ENCODE results near the gene TMEM229B.

TMEM229B gene

GRCh38 chr14:67514650-67515385 lies 26.3 kb upstream of the TMEM229B start:
- Histone ChIP-seq H3K9ac (ENCODE audit: insufficient read length, low read depth) (peak overlapping the region; percentile 47), H3K4me1 (ENCODE audit: insufficient read depth, insufficient read length) (peaks cover 2% of the 10 kb centered on the region), H3K9me3 (ENCODE audit: insufficient read depth, low read length) (no peaks in the 10 kb centered on the region), H3K27me3 (ENCODE audit: insufficient read depth, insufficient read length) (peaks cover 58% of the 10 kb centered on the region), H3K4me3 (ENCODE audit: insufficient read length, low read depth) (peak overlapping the region; percentile 45), H3K36me3 (ENCODE audit: insufficient read depth, insufficient read length, low read length) (no peaks in the 10 kb centered on the region)
- TF ChIP-seq YY1 (IDR thresholded peaks at IDR 0.05; ENCODE audit: insufficient read depth, insufficient read length) (no peak), SUZ12 (IDR thresholded peaks at IDR 0.05; ENCODE audit: extremely low read depth, insufficient read depth, insufficient read length) (no peak)
- no peak for DNase-seq (ENCODE audit: low read depth, low spot score)

GRCh38 chr14:67514203-67514607 lies 25.7 kb upstream of the TMEM229B start:
- H3K4me3 ChIP-seq (ENCODE audit: insufficient read length, low read depth): no peak overlapping the region
- DNase-seq (ENCODE audit: low read depth, low spot score): no peak
- H3K27me3 ChIP-seq (ENCODE audit: insufficient read depth, insufficient read length): peaks cover 58% of the 10 kb centered on the region
- TF ChIP-seq YY1 (IDR thresholded peaks at IDR 0.05; ENCODE audit: insufficient read depth, insufficient read length) (no peak), SUZ12 (IDR thresholded peaks at IDR 0.05; ENCODE audit: extremely low read depth, insufficient read depth, insufficient read length) (no peak), ZNF274 (IDR thresholded peaks at IDR 0.05; ENCODE audit: low read depth, low read length) (no peak)
- H3K4me1 ChIP-seq (ENCODE audit: insufficient read depth, insufficient read length): peaks cover 2% of the 10 kb centered on the region
- H3K9ac ChIP-seq (ENCODE audit: insufficient read length, low read depth): peak overlapping the region; percentile 33
- no peaks in the 10 kb centered on the region for H3K36me3 ChIP-seq (ENCODE audit: insufficient read depth, insufficient read length, low read length)
- H3K9me3 ChIP-seq (ENCODE audit: insufficient read depth, low read length): no peaks in the 10 kb centered on the region

DNA sequence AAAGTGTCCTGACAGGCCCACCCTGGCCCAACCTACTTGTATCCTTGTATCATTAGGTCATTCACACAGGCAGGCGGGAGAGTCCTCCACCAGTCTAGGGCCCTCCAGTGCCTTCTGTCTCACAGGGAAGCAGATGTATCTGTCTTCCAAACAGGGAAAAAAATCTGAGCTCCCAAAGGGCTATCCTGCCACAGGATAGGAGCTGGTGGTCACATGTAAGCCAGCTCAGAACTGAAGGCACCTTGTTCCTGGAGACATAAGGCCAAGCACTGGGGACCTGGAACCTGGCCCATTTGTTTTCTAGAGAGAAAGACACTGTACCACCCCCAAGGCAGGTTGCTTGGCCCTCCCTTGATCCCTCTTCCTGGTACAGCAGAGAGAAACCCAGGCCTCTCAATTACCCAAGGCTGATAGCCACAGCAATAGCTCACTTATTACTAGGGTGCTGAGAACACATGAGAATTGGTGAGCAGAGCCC lies 25.1 kb upstream of the TMEM229B start:
- Histone ChIP-seq H3K27me3 (ENCODE audit: insufficient read depth, insufficient read length) (peaks cover 53% of the 10 kb centered on the region), H3K36me3 (ENCODE audit: insufficient read depth, insufficient read length, low read length) (no peaks in the 10 kb centered on the region), H3K9ac (ENCODE audit: insufficient read length, low read depth) (no peak overlapping the region), H3K4me1 (ENCODE audit: insufficient read depth, insufficient read length) (peaks cover 2% of the 10 kb centered on the region), H3K9me3 (ENCODE audit: insufficient read depth, low read length) (no peaks in the 10 kb centered on the region), H3K4me3 (ENCODE audit: insufficient read length, low read depth) (no peak overlapping the region)
- TF ChIP-seq SUZ12 (IDR thresholded peaks at IDR 0.05; ENCODE audit: extremely low read depth, insufficient read depth, insufficient read length): no peak
- no peak for TF ChIP-seq YY1 (IDR thresholded peaks at IDR 0.05; ENCODE audit: insufficient read depth, insufficient read length)
- no peak for TF ChIP-seq ZNF274 (IDR thresholded peaks at IDR 0.05; ENCODE audit: low read depth, low read length)
- no peak for DNase-seq (ENCODE audit: low read depth, low spot score)

DNA sequence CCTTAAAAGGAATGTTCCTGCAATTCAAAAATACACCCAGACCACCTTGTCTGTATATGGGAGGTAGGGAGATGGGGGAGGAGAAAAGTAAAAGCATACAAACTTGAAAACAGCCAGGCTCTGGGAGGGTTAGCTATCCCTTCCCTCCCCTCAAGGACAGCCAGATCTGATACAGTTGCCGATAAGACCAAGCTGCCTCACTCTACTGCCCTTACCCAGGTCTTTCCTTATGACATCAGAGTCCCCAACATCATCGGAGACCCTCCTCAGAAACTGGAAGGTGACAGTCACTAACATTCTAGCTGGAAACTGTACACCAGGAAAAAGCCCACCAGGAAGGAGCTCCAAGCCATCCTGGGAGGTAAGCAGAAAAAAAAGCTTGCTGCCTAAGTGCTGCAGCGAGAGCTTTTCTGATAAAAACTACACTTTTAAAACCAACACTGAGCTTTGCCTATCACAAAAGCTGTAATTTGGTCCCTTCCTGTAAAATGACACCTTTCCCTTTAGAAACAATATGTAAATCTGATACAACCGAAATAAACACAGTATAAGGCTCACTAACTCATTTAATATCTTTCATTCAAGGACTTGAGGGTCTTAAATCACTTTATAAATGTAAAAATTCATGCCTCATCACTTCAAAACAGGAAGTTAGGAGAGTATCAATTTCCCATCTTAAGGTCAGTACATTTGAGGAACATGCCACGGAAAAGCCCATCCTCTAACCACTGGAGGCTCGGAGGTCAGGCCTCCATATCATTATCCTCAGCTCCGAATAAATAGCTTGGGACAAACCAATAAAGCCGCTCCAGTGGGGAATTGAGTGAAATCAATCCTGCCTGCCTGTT lies 24.2 kb upstream of the TMEM229B start:
- DNase-seq (ENCODE audit: low read depth, low spot score): no peak
- Histone ChIP-seq H3K9me3 (ENCODE audit: insufficient read depth, low read length) (no peaks in the 10 kb centered on the region), H3K36me3 (ENCODE audit: insufficient read depth, insufficient read length, low read length) (no peaks in the 10 kb centered on the region), H3K27me3 (ENCODE audit: insufficient read depth, insufficient read length) (peaks cover 44% of the 10 kb centered on the region), H3K4me3 (ENCODE audit: insufficient read length, low read depth) (no peak overlapping the region), H3K9ac (ENCODE audit: insufficient read length, low read depth) (no peak overlapping the region), H3K4me1 (ENCODE audit: insufficient read depth, insufficient read length) (peaks cover 2% of the 10 kb centered on the region)
- no peak for TF ChIP-seq ZNF274 (IDR thresholded peaks at IDR 0.05; ENCODE audit: low read depth, low read length)
- TF ChIP-seq YY1 (IDR thresholded peaks at IDR 0.05; ENCODE audit: insufficient read depth, insufficient read length): no peak
- TF ChIP-seq SUZ12 (IDR thresholded peaks at IDR 0.05; ENCODE audit: extremely low read depth, insufficient read depth, insufficient read length): no peak

DNA sequence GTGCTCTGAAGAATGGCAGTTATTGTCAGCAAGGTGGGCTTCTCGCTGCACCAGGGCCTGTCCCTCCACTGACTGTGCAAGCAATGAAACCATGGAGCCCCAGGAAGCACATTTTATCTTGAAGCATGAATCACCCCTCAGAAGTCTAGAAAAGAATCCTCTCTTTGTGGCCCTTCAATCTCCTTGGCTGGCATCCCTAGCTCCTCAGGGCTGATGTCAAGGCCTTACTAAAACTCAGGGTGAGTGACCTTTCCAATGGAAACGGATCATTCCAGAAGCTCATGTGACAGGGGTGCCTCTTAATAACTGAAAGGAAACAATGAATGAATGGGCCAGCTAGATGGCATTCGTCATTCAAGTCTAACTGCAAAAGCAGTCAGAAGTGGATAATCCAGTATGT lies 22.3 kb upstream of the TMEM229B start:
- H3K4me3 ChIP-seq (ENCODE audit: insufficient read length, low read depth): no peak overlapping the region
- no peak for TF ChIP-seq SUZ12 (IDR thresholded peaks at IDR 0.05; ENCODE audit: extremely low read depth, insufficient read depth, insufficient read length)
- no peak for TF ChIP-seq ZNF274 (IDR thresholded peaks at IDR 0.05; ENCODE audit: low read depth, low read length)
- no peak for TF ChIP-seq YY1 (IDR thresholded peaks at IDR 0.05; ENCODE audit: insufficient read depth, insufficient read length)

DNA sequence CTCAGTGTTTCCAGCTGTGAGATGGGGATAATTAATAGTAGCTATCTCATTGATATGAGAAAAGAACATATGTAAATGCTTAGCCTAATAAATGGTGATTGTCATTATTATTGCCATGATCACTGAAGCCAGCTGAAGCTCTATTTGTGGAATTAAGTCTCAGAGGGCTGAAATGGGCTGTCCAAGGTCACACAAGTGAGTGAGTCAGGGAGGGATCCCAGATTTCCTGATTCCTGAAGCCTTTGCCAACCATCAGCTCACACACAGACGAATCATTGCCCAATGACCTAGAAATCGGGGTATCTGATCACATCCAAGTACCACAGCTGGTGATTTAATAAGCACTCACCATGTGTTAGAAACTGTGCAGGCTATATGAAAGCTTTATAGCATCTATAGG lies 21.6 kb upstream of the TMEM229B start:
- no peak for DNase-seq (ENCODE audit: low read depth, low spot score)
- TF ChIP-seq YY1 (IDR thresholded peaks at IDR 0.05; ENCODE audit: insufficient read depth, insufficient read length) (no peak), ZNF274 (IDR thresholded peaks at IDR 0.05; ENCODE audit: low read depth, low read length) (no peak), SUZ12 (IDR thresholded peaks at IDR 0.05; ENCODE audit: extremely low read depth, insufficient read depth, insufficient read length) (no peak)

More for the DNA sequence above, 22.3 kb upstream of the TMEM229B start:
- no peaks in the 10 kb centered on the region for H3K9me3 ChIP-seq (ENCODE audit: insufficient read depth, low read length)
- DNase-seq (ENCODE audit: low read depth, low spot score): no peak
- H3K27me3 ChIP-seq (ENCODE audit: insufficient read depth, insufficient read length): peaks cover 26% of the 10 kb centered on the region
- no peaks in the 10 kb centered on the region for H3K36me3 ChIP-seq (ENCODE audit: insufficient read depth, insufficient read length, low read length)
- H3K9ac ChIP-seq (ENCODE audit: insufficient read length, low read depth): no peak overlapping the region
- H3K4me1 ChIP-seq (ENCODE audit: insufficient read depth, insufficient read length): peaks cover 2% of the 10 kb centered on the region

DNA sequence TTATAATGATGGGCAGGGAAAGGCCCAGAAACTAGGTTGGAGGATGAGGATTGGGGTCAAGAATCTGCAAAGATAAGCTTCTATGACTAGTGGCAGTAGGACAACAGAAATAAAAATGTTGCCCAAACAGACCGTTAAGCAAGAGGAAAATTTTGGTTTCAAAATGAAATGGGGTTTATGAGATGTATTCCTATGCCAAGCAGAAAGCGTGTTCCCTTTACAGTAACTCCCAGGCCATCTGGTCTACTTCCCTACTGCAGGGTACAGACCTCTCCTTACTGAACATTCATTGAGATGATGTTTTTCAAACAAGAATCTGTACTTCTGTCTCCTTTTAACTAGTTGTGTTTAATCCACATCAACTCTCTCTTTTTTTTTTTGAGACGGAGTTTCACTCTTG lies 20.4 kb upstream of the TMEM229B start:
- Histone ChIP-seq H3K36me3 (ENCODE audit: insufficient read depth, insufficient read length, low read length) (no peaks in the 10 kb centered on the region), H3K4me3 (ENCODE audit: insufficient read length, low read depth) (no peak overlapping the region), H3K9me3 (ENCODE audit: insufficient read depth, low read length) (no peaks in the 10 kb centered on the region), H3K9ac (ENCODE audit: insufficient read length, low read depth) (no peak overlapping the region), H3K27me3 (ENCODE audit: insufficient read depth, insufficient read length) (peaks cover 8% of the 10 kb centered on the region), H3K4me1 (ENCODE audit: insufficient read depth, insufficient read length) (no peaks in the 10 kb centered on the region)
- TF ChIP-seq ZNF274 (IDR thresholded peaks at IDR 0.05; ENCODE audit: low read depth, low read length): no peak
- no peak for TF ChIP-seq YY1 (IDR thresholded peaks at IDR 0.05; ENCODE audit: insufficient read depth, insufficient read length)
- no peak for TF ChIP-seq SUZ12 (IDR thresholded peaks at IDR 0.05; ENCODE audit: extremely low read depth, insufficient read depth, insufficient read length)
- DNase-seq (ENCODE audit: low read depth, low spot score): no peak

More for the DNA sequence above, 21.6 kb upstream of the TMEM229B start:
- H3K4me1 ChIP-seq (ENCODE audit: insufficient read depth, insufficient read length): no peaks in the 10 kb centered on the region
- H3K9me3 ChIP-seq (ENCODE audit: insufficient read depth, low read length): no peaks in the 10 kb centered on the region
- H3K27me3 ChIP-seq (ENCODE audit: insufficient read depth, insufficient read length): peaks cover 20% of the 10 kb centered on the region
- H3K9ac ChIP-seq (ENCODE audit: insufficient read length, low read depth): no peak overlapping the region
- H3K4me3 ChIP-seq (ENCODE audit: insufficient read length, low read depth): no peak overlapping the region
- H3K36me3 ChIP-seq (ENCODE audit: insufficient read depth, insufficient read length, low read length): no peaks in the 10 kb centered on the region
